Activated T-helper 1 cell treated with anti-CD3 and anti-CD28 coated beads, Interleukin-2, amount 50 U/mL, for 16 hours (primary cell): Measurements from ENCODE around the gene CORO2B.

ENCODE experiments used
- DNase-seq, 2 donors: peaks; one replicate each; pipeline ENCODE4 v3.0.0-alpha.2; 2020; ENCODE audit warnings: low read depth in 1 of 2, low spot score in 1 of 2

Gene CORO2B

GRCh38 chr15:68765602-68766368 is 187.0 kb downstream of the CORO2B start:
- no peak for DNase-seq

DNA sequence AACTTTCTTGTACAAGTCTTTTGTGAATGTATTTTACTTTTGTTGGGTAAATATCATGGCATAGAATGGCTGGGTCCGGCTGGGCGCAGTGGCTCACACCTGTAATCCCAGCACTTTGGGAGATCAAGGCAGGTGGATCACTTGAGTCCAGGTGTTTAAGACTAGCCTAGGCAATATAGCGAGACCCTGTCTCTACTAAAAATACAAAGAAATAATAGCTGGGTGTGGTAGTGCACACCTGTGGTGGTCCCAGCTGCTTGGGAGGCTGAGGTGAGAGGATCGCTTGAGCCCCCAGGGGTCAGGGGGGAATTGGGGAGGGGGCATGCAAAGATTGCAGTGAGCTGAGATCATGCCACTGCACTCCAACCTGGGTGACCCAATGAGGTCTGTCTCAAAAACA is 189.0 kb downstream of the CORO2B start:
- no peak for DNase-seq

DNA sequence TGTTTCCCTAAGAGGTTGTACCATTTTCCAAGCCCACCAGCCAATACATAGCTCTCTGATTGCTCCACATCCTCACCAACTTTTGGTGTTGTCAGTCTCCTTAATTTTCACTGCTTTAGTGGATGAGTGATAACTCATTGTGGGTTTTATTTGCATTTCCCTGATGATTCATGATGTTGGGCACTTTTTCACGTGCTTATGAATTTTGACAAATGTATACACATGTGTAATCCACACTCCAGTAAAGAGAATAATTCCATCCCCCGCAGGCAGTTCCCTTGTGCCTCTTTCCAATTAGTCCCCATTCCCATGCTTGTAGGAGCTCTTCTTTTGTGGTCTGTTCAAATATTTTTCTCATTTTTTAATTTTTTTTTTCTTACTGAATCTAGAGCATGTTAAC is 189.5 kb downstream of the CORO2B start:
- DNase-seq: no peak

DNA sequence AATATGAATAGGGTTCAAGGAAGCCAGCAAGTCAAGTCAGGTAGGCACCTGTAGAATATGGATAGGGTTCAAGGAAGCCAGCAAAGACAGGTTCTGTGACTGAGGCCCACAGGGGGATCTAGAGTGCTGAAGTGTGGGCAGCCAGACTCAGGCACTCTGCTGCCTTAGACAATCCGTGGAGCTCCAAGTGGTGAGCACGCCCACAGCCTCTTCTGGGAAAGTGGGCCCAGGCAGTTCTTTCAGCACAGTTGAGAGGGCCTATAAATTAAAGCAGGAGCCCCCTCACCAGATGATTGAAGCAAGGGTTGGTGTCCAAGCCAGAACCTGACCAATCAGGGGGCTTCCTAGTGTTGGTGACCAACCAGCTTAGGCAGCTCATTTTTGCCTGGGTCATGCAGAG is 190.9 kb downstream of the CORO2B start:
- DNase-seq: no peak

DNA sequence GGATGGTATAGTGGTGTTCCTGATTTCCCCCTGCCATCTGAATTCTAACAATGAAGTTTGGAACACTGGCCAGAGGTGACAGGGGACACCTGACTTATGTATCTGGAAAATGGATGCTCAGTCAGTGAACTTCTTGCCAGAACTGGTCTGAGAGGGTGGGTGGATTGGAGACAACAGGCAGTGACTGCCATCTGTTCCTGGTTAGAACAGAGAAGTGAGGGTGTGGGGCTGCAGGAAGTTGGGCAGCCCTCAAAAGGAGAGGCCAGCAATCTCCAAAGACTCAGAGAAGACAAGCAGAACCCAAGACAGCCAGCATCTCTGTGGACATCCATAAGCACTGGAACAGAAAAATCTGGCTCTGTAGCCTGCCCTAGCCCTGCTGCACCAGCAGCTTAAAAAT is 191.4 kb downstream of the CORO2B start:
- DNase-seq: no peak

DNA sequence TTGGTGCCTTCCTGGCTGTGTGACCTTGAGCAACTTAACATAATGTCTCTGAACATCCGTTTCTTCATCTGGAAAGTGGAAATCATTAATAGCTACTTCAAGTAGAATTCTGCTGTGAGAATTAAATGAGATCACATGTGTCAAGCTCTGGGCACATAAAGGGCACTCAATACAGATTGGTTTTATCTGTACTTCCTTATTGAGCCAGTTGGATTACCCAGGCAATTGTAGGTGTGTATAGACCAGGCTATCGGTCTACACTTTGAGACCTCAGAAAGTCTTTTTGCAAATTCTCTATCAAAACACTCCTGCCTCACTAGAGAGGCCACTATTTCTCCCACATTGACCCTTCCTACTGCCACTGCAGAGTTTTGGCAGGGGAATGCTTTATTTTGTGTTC is 194.2 kb downstream of the CORO2B start:
- no peak for DNase-seq

- DNase-seq: no peak
These were observed 195.3 kb downstream of the CORO2B start for GRCh38 chr15:68774120-68774519.

GRCh38 chr15:68774521-68775235 is 195.9 kb downstream of the CORO2B start:
- no peak for DNase-seq

DNA sequence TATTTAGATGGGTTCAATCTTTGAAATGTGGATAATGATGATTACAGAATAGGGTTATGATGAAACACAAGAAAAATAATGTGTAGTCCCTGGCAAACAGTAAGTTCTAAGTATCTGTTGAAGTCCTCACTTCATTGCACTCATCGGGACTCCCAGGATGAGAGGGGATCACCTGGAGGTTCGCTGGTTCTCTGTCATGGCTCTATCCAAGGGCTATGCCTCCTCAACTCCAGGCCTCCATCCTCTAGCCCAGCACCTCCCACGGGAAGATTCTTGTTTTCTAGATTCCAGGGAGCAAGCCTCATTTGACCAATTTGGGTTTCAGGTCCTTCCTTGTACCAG is 196.4 kb downstream of the CORO2B start:
- DNase-seq: no peak

DNA sequence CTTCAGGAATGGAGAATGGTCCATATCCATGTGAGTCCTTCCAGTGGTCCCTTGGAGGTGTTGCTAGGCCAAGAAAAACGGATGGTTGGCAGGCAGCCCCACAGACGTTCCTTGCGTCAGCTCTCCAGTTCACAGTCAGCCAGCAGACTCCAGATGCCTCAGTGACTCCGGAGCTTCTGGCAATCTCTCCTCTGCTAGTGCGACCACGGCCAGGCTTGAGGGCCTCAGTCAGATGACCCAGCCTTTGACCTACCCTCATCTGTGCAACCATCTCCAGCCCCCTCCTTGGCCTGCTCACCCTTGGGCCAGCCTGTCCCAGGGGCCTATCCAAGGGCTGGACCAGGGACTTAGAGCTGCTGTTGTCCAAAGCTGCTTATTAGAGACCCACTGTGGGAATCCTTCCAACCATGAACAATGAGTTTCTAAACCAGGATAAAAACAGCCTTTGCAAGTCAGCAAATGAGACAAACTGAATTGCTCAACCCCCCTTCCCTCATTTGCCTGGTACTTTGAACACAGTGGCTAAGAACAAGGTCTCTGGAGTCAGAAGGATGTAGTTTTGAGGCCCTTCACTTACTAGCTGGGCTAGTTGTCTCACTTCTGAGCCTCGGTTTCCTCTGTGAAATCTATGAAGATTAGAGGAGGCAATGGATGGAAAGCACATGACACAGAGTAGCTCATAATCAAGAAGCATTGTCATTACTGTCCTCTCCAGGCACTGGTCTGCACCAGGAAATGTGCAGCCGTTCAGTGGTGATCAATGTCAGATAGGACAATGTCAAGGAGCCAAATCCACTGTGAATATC is 197.1 kb downstream of the CORO2B start:
- DNase-seq: no peak

- no peak for DNase-seq
These were observed 197.9 kb downstream of the CORO2B start for GRCh38 chr15:68776477-68777270.
